GM12874 (cell line): ENCODE data around the gene SCTR.

ENCODE experiments used
- CTCF ChIP-seq: IDR thresholded peaks from 2 replicates; pipeline ENCODE4 v1.5.1; 2011; ENCODE audit warnings: low read depth, mild to moderate bottlenecking, control low read depth, low read length, moderate library complexity; ENCODE audit not compliant: insufficient read depth

SCTR gene

GRCh38 chr2:119402106-119402505 lies 122.2 kb downstream of the SCTR start:
- no peak for TF ChIP-seq CTCF

GRCh38 chr2:119397196-119397595 lies 127.1 kb downstream of the SCTR start:
- no peak for TF ChIP-seq CTCF

- TF ChIP-seq CTCF = no peak
These were observed 130.1 kb downstream of the SCTR start for GRCh38 chr2:119393971-119394748.
